Breast epithelium (tissue), 4 donors: ENCODE measurements around the gene THADA. TPM values are rescaled to one million over a fixed set of nuclear protein-coding genes. Genes with fewer than 3 reads are reported as not detected.
A peak's percentile ranks its signal among the peaks of the same experiment; 100 is the strongest.

Source experiments
- DNase-seq, 2 donors: peaks; one replicate each; pipeline ENCODE4 v3.0.0-alpha.2; 2019; ENCODE audit warnings: low spot score in 2 of 2
- H3K27ac ChIP-seq, 2 donors: fragments of 200-600 bp; sonication (generic) in 1 of 2; one replicate each; pipeline ENCODE4 v1.5.1; 2016 to 2019; ENCODE audit warnings: mild to moderate bottlenecking in 1 of 2
- H3K27me3 ChIP-seq, 2 donors: fragments of 200-600 bp; sonication (generic) in 1 of 2; one replicate each; pipeline versions ENCODE4 v1.5.1 to v1.6.0; 2017 to 2019; ENCODE audit warnings: control low read depth in 1 of 2, mild to moderate bottlenecking in 1 of 2
- H3K36me3 ChIP-seq: fragments of 200-600 bp; one replicate; pipeline ENCODE4 v1.5.1; 2019
- H3K4me1 ChIP-seq, 2 donors: fragments of 200-600 bp; sonication (generic); one replicate each; pipeline ENCODE4 v1.5.1; 2016 to 2019; ENCODE audit warnings: control low read depth in 1 of 2
- H3K4me3 ChIP-seq, 3 donors: fragments of 200-600 bp; sonication (generic); 1 replicate in 2 of 3; 2 replicates in 1 of 3; pipeline ENCODE4 v1.5.1; 2016 to 2019; ENCODE audit warnings: mild to moderate bottlenecking in 3 of 3, moderate library complexity in 2 of 3
- H3K9me3 ChIP-seq, 2 donors: fragments of 200-600 bp; sonication (generic) in 1 of 2; one replicate each; pipeline ENCODE4 v1.5.1; 2016 to 2019; ENCODE audit warnings: control low read depth in 1 of 2
- POLR2A ChIP-seq: fragments of 450-650 bp; IDR thresholded peaks from one replicate; pipeline ENCODE4 v1.6.1; 2016; ENCODE audit warnings: antibody characterized with exemption, mild to moderate bottlenecking, moderate library complexity
- POLR2AphosphoS5 ChIP-seq, 3 donors: sonication (generic); formaldehyde crosslinking; IDR thresholded peaks; one replicate each; pipeline ENCODE4 v1.6.1; 2017; ENCODE audit warnings: antibody characterized with exemption in 3 of 3
- intact Hi-C: fragments of 100-400 bp; cut with DNase I; formaldehyde crosslinking; loops from one replicate; pipeline ENCODE4 v1.15.1; 2023; ENCODE audit warnings: low total_unique reads
- total RNA-seq, 3 donors: library from RNA; depleted of rRNA; stranded (reverse); fragments of >200 nt; gene quantifications; one replicate each; pipeline ENCODE4 v1.1.0, GENCODE V29; 2016
- TF ChIP-seq, protein P1 (sequence below), 3 donors: fragments of 450-650 bp; IDR thresholded peaks; one replicate each; pipeline ENCODE4 v1.5.1; 2016 to 2017; ENCODE audit warnings: antibody characterized with exemption in 3 of 3, mild to moderate bottlenecking in 3 of 3, moderate library complexity in 3 of 3

THADA gene
- total RNA-seq, 3 donors from 2014 or later, result 41.1 to 60.6 (median 49.5) TPM

GRCh38 chr2:43306197-43306596 lies 289.6 kb downstream of the THADA start:
- TF ChIP-seq POLR2A (no peak), POLR2AphosphoS5 (IDR thresholded peaks at IDR 0.05) (no peak)
- TF ChIP-seq, protein P1, sequence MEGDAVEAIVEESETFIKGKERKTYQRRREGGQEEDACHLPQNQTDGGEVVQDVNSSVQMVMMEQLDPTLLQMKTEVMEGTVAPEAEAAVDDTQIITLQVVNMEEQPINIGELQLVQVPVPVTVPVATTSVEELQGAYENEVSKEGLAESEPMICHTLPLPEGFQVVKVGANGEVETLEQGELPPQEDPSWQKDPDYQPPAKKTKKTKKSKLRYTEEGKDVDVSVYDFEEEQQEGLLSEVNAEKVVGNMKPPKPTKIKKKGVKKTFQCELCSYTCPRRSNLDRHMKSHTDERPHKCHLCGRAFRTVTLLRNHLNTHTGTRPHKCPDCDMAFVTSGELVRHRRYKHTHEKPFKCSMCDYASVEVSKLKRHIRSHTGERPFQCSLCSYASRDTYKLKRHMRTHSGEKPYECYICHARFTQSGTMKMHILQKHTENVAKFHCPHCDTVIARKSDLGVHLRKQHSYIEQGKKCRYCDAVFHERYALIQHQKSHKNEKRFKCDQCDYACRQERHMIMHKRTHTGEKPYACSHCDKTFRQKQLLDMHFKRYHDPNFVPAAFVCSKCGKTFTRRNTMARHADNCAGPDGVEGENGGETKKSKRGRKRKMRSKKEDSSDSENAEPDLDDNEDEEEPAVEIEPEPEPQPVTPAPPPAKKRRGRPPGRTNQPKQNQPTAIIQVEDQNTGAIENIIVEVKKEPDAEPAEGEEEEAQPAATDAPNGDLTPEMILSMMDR (IDR thresholded peaks at IDR 0.05), result no peak
- intact Hi-C loops, result loop anchor here (5.0 kb wide), 1 partner anchor 91 kb away; no protein-coding TSS in a partner anchor
- H3K4me3 ChIP-seq, result no peak overlapping the region
- DNase-seq, result no peak
- peak overlapping the region; percentile 78 to 89 for H3K27ac ChIP-seq
- no peaks in the 10 kb centered on the region for H3K36me3 ChIP-seq
- no peaks in the 10 kb centered on the region for H3K9me3 ChIP-seq
- H3K27me3 ChIP-seq, result no peaks in the 10 kb centered on the region
- peaks cover 0 to 8% of the 10 kb centered on the region in 2 donors for H3K4me1 ChIP-seq

DNA sequence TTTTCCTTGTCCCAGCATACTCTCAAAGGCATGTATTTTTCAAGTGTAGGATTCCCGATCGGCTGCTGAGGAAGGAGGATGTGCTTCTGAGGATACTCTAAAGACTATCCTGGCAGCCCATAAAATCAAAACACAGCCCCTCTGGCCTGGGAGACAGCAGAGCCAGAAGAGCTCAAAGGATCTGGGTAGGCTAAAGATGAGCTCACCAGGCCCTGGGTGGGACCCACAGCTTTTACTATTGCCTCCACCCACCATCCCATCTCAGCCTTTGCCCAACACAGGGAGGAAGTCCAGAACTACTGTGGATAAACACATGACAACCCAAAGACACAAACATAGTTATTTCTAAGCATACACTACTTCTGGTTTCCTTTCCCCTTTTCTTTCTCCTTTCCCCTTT lies 290.3 kb downstream of the THADA start:
- H3K36me3 ChIP-seq, result no peaks in the 10 kb centered on the region
- no peak overlapping the region for H3K4me3 ChIP-seq
- intact Hi-C loops, result loop anchor here (5.0 kb wide), 1 partner anchor 92 kb away; no protein-coding TSS in a partner anchor
- H3K9me3 ChIP-seq, result no peaks in the 10 kb centered on the region
- TF ChIP-seq POLR2AphosphoS5 (IDR thresholded peaks at IDR 0.05), result peak in 1 of 3 donors; percentile 43
- TF ChIP-seq, protein P1 (IDR thresholded peaks at IDR 0.05), result no peak
- H3K27me3 ChIP-seq, result no peaks in the 10 kb centered on the region
- H3K4me1 ChIP-seq, result peaks cover 0 to 8% of the 10 kb centered on the region in 2 donors
- no peak for DNase-seq
- peak overlapping the region; percentile 78 to 89 for H3K27ac ChIP-seq

GRCh38 chr2:43305012-43305411 lies 290.8 kb downstream of the THADA start:
- H3K9me3 ChIP-seq, result no peaks in the 10 kb centered on the region
- intact Hi-C loops, result loop anchor here (5.0 kb wide), 1 partner anchor 92 kb away; no protein-coding TSS in a partner anchor
- H3K27ac ChIP-seq, result peak overlapping the region; percentile 78 to 89
- H3K4me3 ChIP-seq, result no peak overlapping the region
- peaks cover 0 to 8% of the 10 kb centered on the region in 2 donors for H3K4me1 ChIP-seq
- H3K27me3 ChIP-seq, result no peaks in the 10 kb centered on the region
- no peak for DNase-seq
- H3K36me3 ChIP-seq, result no peaks in the 10 kb centered on the region
- TF ChIP-seq POLR2A (no peak), POLR2AphosphoS5 (IDR thresholded peaks at IDR 0.05) (no peak)
- TF ChIP-seq, protein P1 (IDR thresholded peaks at IDR 0.05), result no peak

- Histone ChIP-seq H3K4me3 (no peak overlapping the region), H3K27me3 (no peaks in the 10 kb centered on the region), H3K9me3 (no peaks in the 10 kb centered on the region), H3K36me3 (no peaks in the 10 kb centered on the region), H3K27ac (peak overlapping the region in 1 of 2 donors; percentile 16), H3K4me1 (peaks cover 0 to 8% of the 10 kb centered on the region in 2 donors)
- intact Hi-C loops, result no loop called here
- DNase-seq, result no peak
- no peak for TF ChIP-seq POLR2AphosphoS5 (IDR thresholded peaks at IDR 0.05)
- no peak for TF ChIP-seq POLR2A
- TF ChIP-seq, protein P1 (IDR thresholded peaks at IDR 0.05), result no peak
These were observed 291.9 kb downstream of the THADA start for GRCh38 chr2:43303889-43304288.

- Histone ChIP-seq H3K4me1 (peaks cover 0 to 8% of the 10 kb centered on the region in 2 donors), H3K4me3 (no peak overlapping the region), H3K27me3 (no peaks in the 10 kb centered on the region), H3K36me3 (no peaks in the 10 kb centered on the region), H3K27ac (peak overlapping the region in 1 of 2 donors; percentile 9), H3K9me3 (no peaks in the 10 kb centered on the region)
- no peak for DNase-seq
- TF ChIP-seq POLR2AphosphoS5 (IDR thresholded peaks at IDR 0.05), result no peak
- TF ChIP-seq, protein P1 (IDR thresholded peaks at IDR 0.05), result no peak
- TF ChIP-seq POLR2A, result no peak
- intact Hi-C loops, result no loop called here
These were observed 292.8 kb downstream of the THADA start for GRCh38 chr2:43302961-43303494.
